HG02870 (cell line): ENCODE measurements around the gene DBNL.
A peak's percentile ranks its signal among the peaks of the same experiment; 100 is the strongest.

Source experiments
- ATAC-seq: cut with Tn5 transposase; IDR thresholded peaks from one replicate; pipeline ENCODE4 v1.9.1; 2021; ENCODE audit warnings: mild to moderate bottlenecking, moderate library complexity; ENCODE audit not compliant: unreplicated experiment

DBNL gene

DNA sequence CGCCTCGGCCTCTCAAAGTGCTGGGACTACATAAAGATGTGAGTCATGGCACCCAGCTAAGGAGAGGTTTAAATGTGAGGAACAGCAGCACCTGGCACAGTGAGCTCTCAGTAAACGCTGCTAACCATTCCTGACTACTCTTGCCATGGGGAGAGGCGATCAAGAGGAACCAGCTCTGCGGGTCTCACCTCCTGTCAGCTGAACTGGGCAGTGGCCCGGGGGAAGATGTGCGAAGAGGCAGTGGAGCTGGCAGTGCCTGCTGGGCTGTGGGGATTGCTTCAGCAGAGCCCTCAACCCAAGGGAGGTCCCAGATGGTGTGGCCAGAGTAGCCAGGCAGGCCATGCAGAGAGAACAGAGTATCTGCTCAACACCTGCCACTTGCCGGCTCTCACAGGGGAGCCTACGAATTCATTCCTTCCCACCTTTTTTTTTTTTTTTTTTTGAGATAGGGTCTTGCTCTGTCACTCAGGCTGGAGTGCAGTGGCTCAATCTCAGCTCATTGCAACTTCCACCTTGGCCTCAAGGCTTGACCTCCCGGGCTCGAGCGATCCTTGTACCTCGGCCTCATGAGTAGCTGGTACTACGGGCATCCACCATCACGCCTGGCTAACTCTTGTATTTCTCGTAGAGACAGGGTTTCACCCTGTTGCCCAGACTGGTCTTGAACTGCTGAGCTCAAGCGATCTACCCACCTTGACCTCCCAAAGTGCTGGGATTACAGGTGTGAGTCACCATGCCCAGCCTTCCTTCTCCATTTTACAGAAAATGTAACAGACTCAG is 31.0 kb downstream of the DBNL start:
- no peak for ATAC-seq

DNA sequence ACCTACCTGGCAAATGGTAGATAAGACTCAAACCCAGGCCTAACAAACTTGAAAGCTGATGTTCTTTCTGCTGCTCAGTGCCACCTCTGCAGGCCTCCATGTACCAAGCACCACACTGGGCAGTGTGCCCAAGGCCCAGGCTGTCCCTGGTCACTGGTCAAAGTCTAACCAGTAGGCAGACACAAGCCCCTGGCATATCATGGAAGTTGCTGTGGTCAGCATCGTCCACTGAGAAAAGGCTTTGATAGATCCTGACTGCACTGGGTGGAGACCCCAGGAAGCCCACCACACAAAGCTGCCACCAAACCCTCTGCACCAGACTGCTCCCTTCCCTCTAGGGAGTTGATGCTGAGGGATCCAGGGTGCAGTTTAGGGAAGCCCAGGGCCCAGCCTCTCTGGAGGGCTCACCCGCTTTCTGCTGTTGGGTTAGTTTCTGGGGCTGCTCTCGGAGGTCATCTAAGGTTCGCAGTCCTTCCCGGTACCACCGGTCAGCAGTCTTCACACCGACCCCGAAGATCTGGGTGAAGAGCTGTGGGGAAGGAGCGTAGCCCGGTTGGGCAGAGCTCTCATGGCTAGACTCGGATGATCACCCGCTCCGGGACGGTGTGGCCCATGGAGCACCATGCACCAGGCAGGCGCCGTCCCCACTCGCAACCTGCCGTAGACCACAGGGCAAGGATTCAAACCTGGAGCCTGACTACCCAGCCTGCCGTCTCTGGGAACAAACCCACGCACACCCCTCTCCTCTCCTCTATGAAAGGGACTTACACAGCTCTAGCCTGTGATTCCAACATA is 31.8 kb downstream of the DBNL start:
- ATAC-seq, result no peak

GRCh38 chr7:44077061-44077460 is 32.6 kb downstream of the DBNL start:
- ATAC-seq, result no peak

DNA sequence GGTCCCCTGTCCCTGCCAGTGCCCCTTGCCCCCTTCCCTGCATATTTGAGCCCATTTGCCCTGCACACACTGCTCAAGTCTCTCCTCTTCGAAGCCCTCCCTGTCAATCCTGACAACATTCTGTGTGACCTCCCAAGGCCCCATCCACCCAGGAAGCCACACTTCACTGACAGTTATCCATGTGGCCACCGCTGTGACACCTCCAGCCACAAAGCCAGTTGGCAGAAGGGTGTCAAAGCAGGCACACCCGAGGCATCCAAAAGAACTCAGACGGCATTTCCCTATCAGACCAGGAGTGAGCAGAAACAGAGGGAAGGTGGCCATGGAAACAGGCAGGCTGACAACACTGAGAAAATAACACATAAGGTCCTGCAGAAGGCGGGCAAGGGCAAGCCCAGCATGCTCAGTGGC is 33.2 kb downstream of the DBNL start:
- no peak for ATAC-seq

GRCh38 chr7:44078521-44078920 is 34.0 kb downstream of the DBNL start:
- no peak for ATAC-seq

- ATAC-seq, result no peak
Observed at GRCh38 chr7:44079331-44080021, 35.0 kb downstream of the DBNL start.

GRCh38 chr7:44080118-44080517 is 35.6 kb downstream of the DBNL start:
- ATAC-seq, result no peak

- ATAC-seq, result no peak
Observed at GRCh38 chr7:44080686-44081265, 36.3 kb downstream of the DBNL start.

DNA sequence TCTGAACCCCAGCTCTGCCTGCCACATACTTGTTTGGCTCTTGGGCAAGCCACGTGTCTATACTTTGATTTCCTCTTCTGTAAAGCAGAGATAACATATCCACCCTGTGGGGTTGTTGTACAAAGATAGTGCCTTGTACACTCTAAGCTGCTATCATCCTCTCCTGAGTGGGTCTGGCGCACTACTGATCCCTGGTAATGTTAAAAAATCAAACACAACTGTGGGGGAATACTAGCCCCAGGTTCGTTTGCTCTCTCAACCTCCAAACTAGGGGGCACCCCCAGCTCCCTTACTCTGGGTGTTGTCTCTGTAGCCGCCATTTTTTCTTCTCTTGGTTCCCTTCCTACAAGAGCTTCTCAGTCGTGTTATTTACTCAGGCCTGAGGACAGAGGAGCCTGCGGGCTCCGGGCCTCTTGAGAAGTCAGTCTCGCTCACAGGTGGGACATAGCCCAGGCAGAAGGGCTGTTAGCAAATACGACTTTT is 36.8 kb downstream of the DBNL start:
- no peak for ATAC-seq

DNA sequence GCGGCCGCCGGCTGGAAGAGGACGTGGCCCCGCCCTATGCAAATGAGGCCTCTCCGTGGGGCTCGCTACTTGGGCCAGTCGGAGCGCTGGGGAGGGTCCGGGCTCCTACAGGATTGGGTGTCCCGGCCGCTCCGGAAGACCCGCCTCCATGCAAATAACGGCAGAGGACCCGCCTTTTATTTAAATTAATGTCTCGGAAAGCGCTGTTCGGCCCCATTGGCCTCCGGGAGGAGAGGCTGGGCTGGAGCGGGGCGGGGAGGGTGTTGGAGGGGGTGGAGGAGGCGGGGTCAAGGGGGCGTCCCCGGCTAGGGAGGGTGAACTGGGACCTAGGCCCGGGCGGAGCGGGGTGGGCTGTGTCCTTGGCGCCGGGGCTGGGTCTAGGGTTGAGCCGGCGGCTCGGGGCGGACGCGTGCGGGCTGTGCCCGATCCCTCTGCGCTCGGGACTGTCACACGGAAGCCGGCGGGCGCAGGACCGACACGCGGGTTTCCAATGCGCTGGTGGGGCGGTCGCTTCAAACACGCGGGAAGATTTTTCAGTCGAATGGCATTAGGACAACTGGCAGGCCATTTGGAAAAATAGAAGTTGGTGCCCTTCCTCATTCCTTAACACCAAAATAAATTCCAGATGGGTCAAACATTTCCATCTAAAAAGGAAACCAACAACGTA is 38.2 kb downstream of the DBNL start:
- peak; percentile 91 for ATAC-seq

DNA sequence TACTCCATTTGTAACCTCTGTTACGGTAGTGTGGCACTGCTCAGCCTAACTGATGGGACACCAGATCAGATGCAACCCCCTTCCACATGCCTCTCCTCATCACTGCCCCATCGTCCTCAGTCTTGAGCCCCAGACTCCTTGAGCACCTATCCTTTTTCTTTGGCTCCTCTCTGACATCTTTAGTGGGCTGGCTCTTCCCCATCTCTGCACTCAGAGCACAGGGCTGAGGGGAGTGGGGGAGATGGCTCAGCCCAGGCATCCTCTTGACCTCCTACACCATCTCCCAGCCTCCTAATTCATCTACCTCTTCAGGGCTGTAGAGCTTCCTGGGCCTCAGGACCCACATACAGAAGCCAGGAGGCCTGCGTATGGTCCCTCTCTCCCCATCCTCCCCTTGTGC is 39.3 kb downstream of the DBNL start:
- no peak for ATAC-seq

DNA sequence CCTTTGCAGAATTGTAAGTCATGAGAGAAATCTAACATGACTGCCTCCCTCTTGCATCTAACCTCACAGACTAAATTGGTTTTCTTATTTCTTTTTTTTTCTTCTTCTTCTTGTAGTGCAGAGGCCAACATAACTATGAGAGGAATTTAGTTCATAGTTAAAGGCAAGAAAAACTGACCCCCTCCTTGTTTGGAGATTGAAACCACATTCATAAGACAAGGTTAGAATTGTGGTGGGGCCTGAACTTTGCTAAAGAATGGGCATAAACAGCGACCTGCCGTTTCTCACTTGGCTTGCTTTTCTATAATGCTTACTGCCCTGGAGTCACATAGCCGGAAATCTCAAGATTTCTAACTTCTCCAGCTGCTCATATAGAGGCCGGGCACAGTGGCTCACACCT is 40.2 kb downstream of the DBNL start:
- ATAC-seq, result no peak

- no peak for ATAC-seq
Observed at GRCh38 chr7:44085546-44085945, 41.0 kb downstream of the DBNL start.

GRCh38 chr7:44086627-44087026 is 42.1 kb downstream of the DBNL start:
- ATAC-seq, result no peak

DNA sequence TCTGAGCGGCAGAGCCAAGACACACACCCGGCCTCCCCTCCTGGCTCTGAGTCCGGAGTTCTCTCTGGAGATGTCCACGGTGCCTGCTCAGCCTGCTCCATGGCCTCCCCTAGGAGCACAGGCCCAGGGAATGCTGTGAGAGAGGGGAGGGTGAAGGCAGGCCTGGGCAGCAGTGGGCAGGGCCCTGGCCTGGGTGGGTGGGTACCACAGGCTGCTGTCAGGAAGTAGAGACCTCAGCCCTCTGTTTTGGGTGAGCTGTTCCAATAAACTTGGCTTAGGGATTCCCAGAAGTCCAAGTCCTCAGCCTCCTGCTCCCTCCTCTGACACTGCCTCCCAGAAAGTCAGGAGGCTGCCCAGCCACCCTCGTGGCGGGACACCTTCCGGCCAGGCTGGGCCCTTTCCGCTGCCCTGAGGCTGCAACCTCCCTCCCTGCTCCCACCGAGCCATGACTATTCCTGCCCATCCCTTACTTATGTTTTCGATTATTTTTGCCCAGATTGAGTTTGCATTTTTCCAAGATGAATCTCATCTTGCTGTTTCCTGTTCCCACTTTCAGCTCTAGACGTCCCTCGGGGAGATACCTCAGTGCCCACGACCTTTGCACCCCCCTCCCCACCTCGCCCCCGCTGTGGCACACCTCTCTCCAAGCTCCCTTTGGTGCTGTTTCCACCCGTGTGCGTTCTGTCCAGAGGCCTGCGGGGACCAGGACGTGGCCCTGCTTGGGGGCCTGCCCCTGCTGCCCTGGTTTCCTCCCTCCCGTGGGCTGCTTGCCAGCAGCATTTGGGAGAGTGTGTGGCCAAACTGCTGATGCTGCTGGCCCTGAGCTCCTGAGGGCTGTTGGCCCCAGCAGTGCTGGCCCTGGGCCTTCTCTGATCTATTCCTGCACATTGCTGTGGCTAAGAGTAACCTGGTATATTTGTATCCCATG is 43.7 kb downstream of the DBNL start:
- no peak for ATAC-seq

GRCh38 chr7:44093102-44093641 is 48.7 kb downstream of the DBNL start:
- ATAC-seq, result no peak

DNA sequence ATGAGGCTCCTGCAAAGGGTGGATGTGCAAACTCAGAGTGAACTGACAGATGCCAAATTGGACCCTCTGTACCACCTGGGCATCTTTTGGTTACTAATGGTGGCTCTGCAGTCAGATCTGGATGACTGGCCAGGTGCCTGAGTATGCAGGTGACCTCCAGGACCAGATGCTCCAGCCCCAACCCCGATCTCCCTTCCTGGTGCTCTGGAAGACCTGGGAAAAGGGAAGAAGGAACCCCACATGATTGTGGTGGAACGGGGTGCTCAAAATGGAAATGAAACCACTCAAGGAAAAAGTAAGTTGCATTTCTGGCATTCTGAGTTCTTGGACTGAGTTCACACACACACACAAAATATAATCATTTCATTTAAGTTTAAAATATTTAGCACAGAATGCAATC is 49.9 kb downstream of the DBNL start:
- ATAC-seq, result no peak

- ATAC-seq, result no peak
Observed at GRCh38 chr7:44094883-44095592, 50.5 kb downstream of the DBNL start.

DNA sequence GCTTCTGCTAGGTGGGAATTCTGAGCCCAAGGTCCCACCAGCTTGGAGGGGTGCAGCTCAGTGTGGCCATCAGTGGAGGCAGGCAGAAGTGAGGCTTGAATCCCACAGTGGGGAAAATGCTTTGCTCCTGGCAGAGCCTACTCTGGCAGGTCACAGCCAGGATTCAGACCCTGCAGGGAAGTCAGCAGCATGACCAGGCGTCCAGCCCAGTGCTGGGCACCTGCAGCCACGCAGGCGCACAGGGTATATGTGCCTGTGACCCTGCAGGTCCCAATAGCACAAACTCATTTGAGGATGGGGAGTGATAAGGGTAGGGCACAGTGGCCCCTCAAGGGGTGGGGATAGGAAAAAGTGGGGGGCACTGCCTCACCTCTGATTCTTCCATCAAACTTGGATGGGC is 51.3 kb downstream of the DBNL start:
- ATAC-seq, result no peak
